ENCODE results near the gene PATJ.

DNA sequence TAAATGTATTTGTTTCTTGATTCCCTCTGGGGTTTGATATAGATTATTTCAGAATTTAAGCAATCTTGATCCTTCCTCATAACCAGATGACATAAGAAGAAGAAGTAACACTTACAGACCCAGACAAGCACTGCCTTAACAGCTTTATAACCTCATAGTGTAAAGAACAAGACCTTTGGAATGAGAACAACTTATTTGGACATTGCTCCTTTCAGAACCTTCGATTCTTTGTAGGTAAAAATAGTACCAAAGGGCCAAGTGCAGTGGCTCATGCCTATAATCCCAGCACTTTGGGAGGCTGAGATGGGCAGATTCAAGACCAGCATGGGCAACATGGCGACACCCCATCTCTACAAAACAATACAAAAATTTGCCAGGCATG is 32.4 kb upstream of the PATJ start:
- TF ChIP-seq, protein P1, sequence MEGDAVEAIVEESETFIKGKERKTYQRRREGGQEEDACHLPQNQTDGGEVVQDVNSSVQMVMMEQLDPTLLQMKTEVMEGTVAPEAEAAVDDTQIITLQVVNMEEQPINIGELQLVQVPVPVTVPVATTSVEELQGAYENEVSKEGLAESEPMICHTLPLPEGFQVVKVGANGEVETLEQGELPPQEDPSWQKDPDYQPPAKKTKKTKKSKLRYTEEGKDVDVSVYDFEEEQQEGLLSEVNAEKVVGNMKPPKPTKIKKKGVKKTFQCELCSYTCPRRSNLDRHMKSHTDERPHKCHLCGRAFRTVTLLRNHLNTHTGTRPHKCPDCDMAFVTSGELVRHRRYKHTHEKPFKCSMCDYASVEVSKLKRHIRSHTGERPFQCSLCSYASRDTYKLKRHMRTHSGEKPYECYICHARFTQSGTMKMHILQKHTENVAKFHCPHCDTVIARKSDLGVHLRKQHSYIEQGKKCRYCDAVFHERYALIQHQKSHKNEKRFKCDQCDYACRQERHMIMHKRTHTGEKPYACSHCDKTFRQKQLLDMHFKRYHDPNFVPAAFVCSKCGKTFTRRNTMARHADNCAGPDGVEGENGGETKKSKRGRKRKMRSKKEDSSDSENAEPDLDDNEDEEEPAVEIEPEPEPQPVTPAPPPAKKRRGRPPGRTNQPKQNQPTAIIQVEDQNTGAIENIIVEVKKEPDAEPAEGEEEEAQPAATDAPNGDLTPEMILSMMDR (IDR thresholded peaks at IDR 0.05): no peak
- TF ChIP-seq POLR2AphosphoS5 (IDR thresholded peaks at IDR 0.05) (no peak), EP300 (IDR thresholded peaks at IDR 0.05) (no peak)

Measured in stomach (tissue), 4 donors.